B cell (primary cell): ENCODE measurements around the gene HTT. TPM values are rescaled to one million over a fixed set of nuclear protein-coding genes. Genes with fewer than 3 reads are reported as not detected.

ENCODE experiments used
- ATAC-seq: fragments of 200-7000 bp; cut with Tn5 transposase; one replicate; pipeline ENCODE4 v1.10.0; 2021; ENCODE audit warnings: low read depth, mild to moderate bottlenecking, moderate number of reproducible peaks, moderate library complexity
- CTCF ChIA-PET: fragments of 350-600 bp; sonication (Branson Sonifier 250); formaldehyde crosslinking; loops from one replicate; lab custom pipeline; 2021; ENCODE audit warnings: antibody characterized with exemption, inconsistent platforms; lab: Charles Lee
- POLR2A ChIA-PET: fragments of 350-600 bp; sonication (Branson Sonifier 250); formaldehyde crosslinking; loops from one replicate; lab custom pipeline; 2021; ENCODE audit warnings: antibody characterized with exemption; lab: Charles Lee
- DNase-seq: peaks from one replicate; pipeline ENCODE4 v3.0.0; 2013
- H2AFZ ChIP-seq: 2 replicates; pipeline ENCODE4 v1.6.1; 2012; ENCODE audit warnings: mild to moderate bottlenecking, low read depth, low read length; ENCODE audit not compliant: insufficient read depth, poor library complexity, severe bottlenecking
- H3K27ac ChIP-seq, 2 donors: 1 replicate in 1 of 2; 2 replicates in 1 of 2; pipeline ENCODE4 v1.5.1; 2012 to 2013; ENCODE audit warnings: low read length in 2 of 2, mild to moderate bottlenecking in 2 of 2, moderate library complexity in 1 of 2
- H3K27me3 ChIP-seq, 4 experiments: fragments of 200-600 bp in 1 of 4; sonication (generic) in 1 of 4; replicated peaks in 1 of 4; 1 replicate in 2 of 4; 2 replicates in 2 of 4; pipeline versions ENCODE4 v1.6.1 to v1.7.0; 2013 to 2016; ENCODE audit warnings: low read length in 3 of 4, mild to moderate bottlenecking in 2 of 4, mixed read lengths in 1 of 4, moderate library complexity in 1 of 4; ENCODE audit not compliant: insufficient read depth in 4 of 4, control insufficient read depth in 3 of 4; ENCODE audit errors: control extremely low read depth in 1 of 4
- H3K36me3 ChIP-seq, 2 experiments: replicated peaks in 1 of 2; 1 replicate in 1 of 2; 2 replicates in 1 of 2; pipeline versions ENCODE4 v1.6.1 to v1.7.1; 2013; ENCODE audit warnings: low read length in 1 of 2; ENCODE audit not compliant: insufficient read depth in 2 of 2, control insufficient read depth in 1 of 2; ENCODE audit errors: control extremely low read depth in 1 of 2, extremely low read depth in 1 of 2
- H3K4me1 ChIP-seq, 2 donors: fragments of 200-600 bp in 1 of 2; sonication (generic) in 1 of 2; 1 replicate in 1 of 2; 2 replicates in 1 of 2; pipeline versions ENCODE4 v1.5.1 to v1.6.1; 2013 to 2017; ENCODE audit warnings: low read length in 2 of 2; ENCODE audit not compliant: control insufficient read depth in 2 of 2, insufficient read depth in 2 of 2
- H3K4me2 ChIP-seq: replicated peaks from 2 replicates; pipeline ENCODE3; 2012; ENCODE audit warnings: mild to moderate bottlenecking, low read depth, low read length; ENCODE audit not compliant: poor library complexity, severe bottlenecking
- H3K4me3 ChIP-seq, 5 experiments: fragments of 200-600 bp in 1 of 5; sonication (generic) in 1 of 5; 1 replicate in 3 of 5; 2 replicates in 2 of 5; pipeline versions ENCODE4 v1.5.1 to v1.7.0; 2011 to 2016; ENCODE audit warnings: low read length in 4 of 5, mild to moderate bottlenecking in 4 of 5, low read depth in 2 of 5, control low read depth in 1 of 5, moderate library complexity in 1 of 5; ENCODE audit not compliant: insufficient read depth in 1 of 5; ENCODE audit errors: control extremely low read depth in 1 of 5, extremely low read depth in 1 of 5
- H3K79me2 ChIP-seq: fragments of 200-600 bp; sonication (generic); one replicate; pipeline ENCODE4 v1.6.0; 2016; ENCODE audit warnings: low read length; ENCODE audit not compliant: control insufficient read depth, insufficient read depth
- H3K9ac ChIP-seq: fragments of 200-600 bp; sonication (generic); 2 replicates; pipeline ENCODE4 v1.6.1; 2017; ENCODE audit warnings: mild to moderate bottlenecking, low read length, moderate library complexity
- H3K9me3 ChIP-seq, 3 donors: one replicate each; pipeline versions ENCODE4 v1.6.1 to v1.7.1; 2013; ENCODE audit warnings: low read length in 2 of 3; ENCODE audit not compliant: control insufficient read depth in 2 of 3, insufficient read depth in 1 of 3; ENCODE audit errors: control extremely low read depth in 1 of 3
- H4K20me1 ChIP-seq: 2 replicates; pipeline ENCODE4 v1.6.0; 2012; ENCODE audit warnings: mild to moderate bottlenecking, low read length; ENCODE audit not compliant: insufficient read depth, control insufficient read depth, poor library complexity, severe bottlenecking
- H3K27ac Mint-ChIP-seq: one replicate; pipeline ENCODE4 v1.8.0; 2021; ENCODE audit warnings: mixed read lengths
- H3K27me3 Mint-ChIP-seq: one replicate; pipeline ENCODE4 v1.8.0; 2021; ENCODE audit warnings: mixed read lengths
- H3K4me1 Mint-ChIP-seq: one replicate; pipeline ENCODE4 v1.8.0; 2021; ENCODE audit warnings: mixed read lengths
- H3K4me3 Mint-ChIP-seq: one replicate; pipeline ENCODE4 v1.8.0; 2021; ENCODE audit warnings: mixed read lengths
- H3K9me3 Mint-ChIP-seq: one replicate; pipeline ENCODE4 v1.8.0; 2022; ENCODE audit warnings: mixed read lengths; ENCODE audit not compliant: insufficient read depth
- CTCF ChIP-seq: fragments of 200-600 bp; IDR thresholded peaks from one replicate; pipeline ENCODE4 v1.8.0; 2022; ENCODE audit warnings: antibody characterized with exemption, mild to moderate bottlenecking
- EZH2 ChIP-seq: IDR thresholded peaks from 2 replicates; pipeline ENCODE4 v1.6.1; 2012; ENCODE audit warnings: borderline replicate concordance, low read depth, mild to moderate bottlenecking, moderate library complexity, low read length; ENCODE audit not compliant: insufficient read depth, poor library complexity, severe bottlenecking
- WGBS: methylation state at CpG from one replicate; pipeline ENCODE4 v1.1.5; 2013; ENCODE audit warnings: missing lambda C conversion rate; ENCODE audit not compliant: insufficient coverage; 5-methylcytosine and 5-hydroxymethylcytosine counted together
- intact Hi-C: fragments of 100-400 bp; cut with micrococcal nuclease; formaldehyde crosslinking; loops from one replicate; pipeline ENCODE4 v1.10.0; 2022
- polyA plus RNA-seq: library from polyadenylated mRNA; depleted of rRNA; stranded (reverse); fragments of >200 nt; gene quantifications from 2 replicates; pipeline ENCODE4 v1.2.3, GENCODE V29; 2012
- total RNA-seq, 2 donors: library from RNA; stranded (reverse); fragments of 120-200 nt in 1 of 2; gene quantifications; 1 replicate in 1 of 2; 2 replicates in 1 of 2; pipeline versions ENCODE4 v1.2.3 to v1.2.4, GENCODE V29; 2013 to 2022

The HTT gene
- total and polyA plus RNA-seq, 2 donors (not counting 1 experiment from before 2014, with no cell fraction given): 52.8 to 195 TPM

GRCh38 chr4:3219761-3220475, 145.4 kb downstream of the HTT start:
- ATAC-seq (no peak), DNase-seq (no peak)
- H3K27me3 ChIP-seq: no peaks in the 10 kb centered on the region
- no peak overlapping the region for H3K4me3 Mint-ChIP-seq
- no peak overlapping the region for H2AFZ ChIP-seq
- intact Hi-C loops: no loop called here
- H3K9ac ChIP-seq: no peak overlapping the region
- H3K27ac ChIP-seq: no peak overlapping the region
- H3K4me1 Mint-ChIP-seq: no peaks in the 10 kb centered on the region
- no peak overlapping the region for H3K4me3 ChIP-seq
- H3K9me3 Mint-ChIP-seq: no peaks in the 10 kb centered on the region
- 88% methylated on average over 5 of the region's 9 CpGs for WGBS
- no peaks in the 10 kb centered on the region for H3K9me3 ChIP-seq
- H3K27ac Mint-ChIP-seq: no peak overlapping the region
- no peak overlapping the region for H3K4me2 ChIP-seq
- H3K4me1 ChIP-seq: no peaks in the 10 kb centered on the region
- peaks cover 0 to 94% of the 10 kb centered on the region in 2 experiments for H3K36me3 ChIP-seq
- ChIA-PET POLR2A (no interaction called here), CTCF (no interaction called here)
- TF ChIP-seq CTCF (no peak), EZH2 (no peak)
- H3K79me2 ChIP-seq: no peaks in the 10 kb centered on the region
- H4K20me1 ChIP-seq: no peaks in the 10 kb centered on the region
- H3K27me3 Mint-ChIP-seq: no peaks in the 10 kb centered on the region

- TF ChIP-seq CTCF (no peak), EZH2 (no peak)
- no peak overlapping the region for H3K27ac ChIP-seq
- H3K27me3 ChIP-seq: no peaks in the 10 kb centered on the region
- no peaks in the 10 kb centered on the region for H3K4me1 Mint-ChIP-seq
- H4K20me1 ChIP-seq: no peaks in the 10 kb centered on the region
- ATAC-seq: no peak
- CTCF ChIA-PET: no interaction called here
- no peaks in the 10 kb centered on the region for H3K27me3 Mint-ChIP-seq
- H3K27ac Mint-ChIP-seq: no peak overlapping the region
- H3K9ac ChIP-seq: no peak overlapping the region
- H3K4me2 ChIP-seq: no peak overlapping the region
- H3K4me1 ChIP-seq: no peaks in the 10 kb centered on the region
- DNase-seq: no peak
- no peaks in the 10 kb centered on the region for H3K9me3 Mint-ChIP-seq
- no peak overlapping the region for H3K4me3 ChIP-seq
- no peaks in the 10 kb centered on the region for H3K9me3 ChIP-seq
- no peak overlapping the region for H3K4me3 Mint-ChIP-seq
- POLR2A ChIA-PET: no interaction called here
- WGBS: 100% methylated on average over 5 of the region's 8 CpGs
- H3K79me2 ChIP-seq: no peaks in the 10 kb centered on the region
- H3K36me3 ChIP-seq: peaks cover 0 to 94% of the 10 kb centered on the region in 2 experiments
- intact Hi-C loops: no loop called here
- no peak overlapping the region for H2AFZ ChIP-seq
Observed at GRCh38 chr4:3220476-3221183, 146.1 kb downstream of the HTT start.
